G401.6 (cell line): ENCODE measurements around the gene ITSN1.
"Not testable (repeated sequence)": the region's sequence is repeated elsewhere in the genome, so short reads cannot be mapped to it uniquely, and the experiment has no call there.

Experiments
- FAIRE-seq: peaks from 2 replicates; lab custom pipeline; 2012; peaks lifted over from hg19 to GRCh38; lab: Jason Lieb, UNC

The ITSN1 gene

GRCh38 chr21:33642027-33642895 is at the start of gene ITSN1:
TSS of gene ITSN1 (plus strand) at chr21:33642501. CDS start at chr21:33718829, 76,328 bp downstream.
- FAIRE-seq: no peak

GRCh38 chr21:33598051-33598450 is 44.2 kb upstream of the ITSN1 start:
- peak; percentile 21 for FAIRE-seq

- FAIRE-seq: no peak
Measured at GRCh38 chr21:33608559-33608958, 33.7 kb upstream of the ITSN1 start.

- FAIRE-seq: no peak
Measured at GRCh38 chr21:33611006-33611744, 31.1 kb upstream of the ITSN1 start.

GRCh38 chr21:33617565-33617964 is 24.7 kb upstream of the ITSN1 start:
- not testable (repeated sequence) for FAIRE-seq

GRCh38 chr21:33618407-33618806 is 23.9 kb upstream of the ITSN1 start:
- FAIRE-seq: no peak

- peak; percentile 8 for FAIRE-seq
Measured at GRCh38 chr21:33619726-33620125, 22.6 kb upstream of the ITSN1 start.

- FAIRE-seq: no peak
Measured at GRCh38 chr21:33622253-33622652, 20.0 kb upstream of the ITSN1 start.

GRCh38 chr21:33626151-33626550 is 16.1 kb upstream of the ITSN1 start:
- not testable (repeated sequence) for FAIRE-seq

GRCh38 chr21:33634254-33634653 is 8.0 kb upstream of the ITSN1 start:
- FAIRE-seq: no peak

- peak; percentile 84 for FAIRE-seq
Measured at GRCh38 chr21:33640697-33641351, 1.5 kb upstream of the ITSN1 start.

- peak; percentile 99 for FAIRE-seq
Measured at GRCh38 chr21:33641352-33642026, 812 bp upstream of the ITSN1 start, which contains the start of gene CRYZL1. TSS of gene CRYZL1 (minus strand) at chr21:33641741. CDS start at chr21:33631551, 10,190 bp downstream.

- FAIRE-seq: no peak
Measured at GRCh38 chr21:33642896-33643657, 776 bp downstream of the ITSN1 start.

- no peak for FAIRE-seq
Measured at GRCh38 chr21:33643658-33644311, 1.5 kb downstream of the ITSN1 start.

- no peak for FAIRE-seq
Measured at GRCh38 chr21:33644383-33645074, 2.2 kb downstream of the ITSN1 start.

- FAIRE-seq: no peak
Measured at GRCh38 chr21:33645730-33646129, 3.4 kb downstream of the ITSN1 start.

- FAIRE-seq: no peak
Measured at GRCh38 chr21:33647587-33647986, 5.3 kb downstream of the ITSN1 start.

- no peak for FAIRE-seq
Measured at GRCh38 chr21:33648555-33648954, 6.3 kb downstream of the ITSN1 start.

- FAIRE-seq: no peak
Measured at GRCh38 chr21:33650230-33650629, 7.9 kb downstream of the ITSN1 start.

GRCh38 chr21:33650929-33651509 is 8.7 kb downstream of the ITSN1 start:
- no peak for FAIRE-seq
